CD14-positive monocyte (primary cell): ENCODE results near the gene APOB. TPM values are rescaled to one million over a fixed set of nuclear protein-coding genes. Genes with fewer than 3 reads are reported as not detected.

Experiments used
- DNase-seq, 3 donors: peaks; one replicate each; pipeline ENCODE4 v3.0.0-alpha.2; 2011 to 2022
- H2AFZ ChIP-seq: 2 replicates; pipeline ENCODE4 v1.6.0; 2012; ENCODE audit warnings: mild to moderate bottlenecking, low read depth, low read length, inconsistent platforms; ENCODE audit not compliant: insufficient read depth, poor library complexity, severe bottlenecking
- H3K27ac ChIP-seq, 2 donors: 1 replicate in 1 of 2; 2 replicates in 1 of 2; pipeline ENCODE4 v1.5.1; 2012 to 2013; ENCODE audit warnings: low read length in 2 of 2, control low read depth in 1 of 2, inconsistent platforms in 1 of 2, low read depth in 1 of 2, mild to moderate bottlenecking in 1 of 2
- H3K27me3 ChIP-seq, 2 donors: one replicate each; pipeline versions ENCODE4 v1.6.0 to v1.6.1; 2011 to 2013; ENCODE audit warnings: low read length in 2 of 2; ENCODE audit not compliant: control insufficient read depth in 2 of 2, insufficient read depth in 2 of 2
- H3K36me3 ChIP-seq, 2 donors: replicated peaks in 1 of 2; 1 replicate in 1 of 2; 2 replicates in 1 of 2; pipeline versions ENCODE4 v1.5.1 to v1.6.1; 2012 to 2013; ENCODE audit warnings: low read length in 2 of 2, control low read depth in 1 of 2, inconsistent platforms in 1 of 2, mild to moderate bottlenecking in 1 of 2; ENCODE audit not compliant: insufficient read depth in 2 of 2, control insufficient read depth in 1 of 2
- H3K4me1 ChIP-seq, 2 donors: 1 replicate in 1 of 2; 2 replicates in 1 of 2; pipeline versions ENCODE4 v1.5.1 to v1.6.1; 2012 to 2013; ENCODE audit warnings: low read length in 2 of 2, control low read depth in 1 of 2, inconsistent platforms in 1 of 2, mild to moderate bottlenecking in 1 of 2, moderate library complexity in 1 of 2; ENCODE audit not compliant: insufficient read depth in 2 of 2, control insufficient read depth in 1 of 2
- H3K4me2 ChIP-seq: replicated peaks from 2 replicates; pipeline ENCODE3; 2012; ENCODE audit warnings: low read length, moderate library complexity, mild to moderate bottlenecking; ENCODE audit not compliant: poor library complexity, severe bottlenecking; ENCODE audit errors: extremely low read depth
- H3K4me3 ChIP-seq, 3 experiments: fragments of 200-600 bp in 1 of 3; sonication (generic) in 1 of 3; replicated peaks in 1 of 3; 1 replicate in 2 of 3; 2 replicates in 1 of 3; pipeline ENCODE4 v1.5.1; 2011 to 2013; ENCODE audit warnings: low read length in 3 of 3, mild to moderate bottlenecking in 3 of 3, control low read depth in 2 of 3, low read depth in 2 of 3, inconsistent platforms in 1 of 3, moderate library complexity in 1 of 3
- H3K79me2 ChIP-seq: 2 replicates; pipeline ENCODE4 v1.6.0; 2012; ENCODE audit warnings: mild to moderate bottlenecking, control low read depth, inconsistent platforms, low read length, moderate library complexity; ENCODE audit not compliant: insufficient read depth
- H3K9ac ChIP-seq: 2 replicates; pipeline ENCODE4 v1.6.0; 2017; ENCODE audit warnings: low read length, mild to moderate bottlenecking; ENCODE audit not compliant: insufficient read depth, poor library complexity, severe bottlenecking
- H3K9me3 ChIP-seq, 2 donors: replicated peaks in 1 of 2; 1 replicate in 1 of 2; 2 replicates in 1 of 2; pipeline versions ENCODE4 v1.5.1 to v1.6.1; 2012 to 2013; ENCODE audit warnings: low read length in 2 of 2, control low read depth in 1 of 2; ENCODE audit not compliant: control insufficient read depth in 1 of 2, insufficient read depth in 1 of 2
- H4K20me1 ChIP-seq: 2 replicates; pipeline ENCODE4 v1.6.0; 2012; ENCODE audit warnings: mild to moderate bottlenecking, low read length, control low read depth, moderate library complexity; ENCODE audit not compliant: insufficient read depth
- H3K27ac Mint-ChIP-seq, 7 donors: one replicate each; pipeline ENCODE4 v1.8.0; 2020; ENCODE audit warnings: mild to moderate bottlenecking in 7 of 7, mixed read lengths in 7 of 7, moderate library complexity in 6 of 7, inconsistent platforms in 2 of 7
- H3K27me3 Mint-ChIP-seq, 3 donors: one replicate each; pipeline ENCODE4 v1.8.0; 2021 to 2022; ENCODE audit warnings: low read depth in 3 of 3, mild to moderate bottlenecking in 3 of 3, mixed read lengths in 3 of 3, moderate library complexity in 3 of 3, inconsistent platforms in 1 of 3
- H3K36me3 Mint-ChIP-seq, 2 donors: one replicate each; pipeline ENCODE4 v1.8.0; 2020; ENCODE audit warnings: mixed read lengths in 2 of 2, inconsistent platforms in 1 of 2, mild to moderate bottlenecking in 1 of 2
- H3K4me1 Mint-ChIP-seq: one replicate; pipeline ENCODE4 v1.8.0; 2020; ENCODE audit warnings: mild to moderate bottlenecking, mixed read lengths
- H3K4me3 Mint-ChIP-seq, 2 donors: one replicate each; pipeline ENCODE4 v1.8.0; 2020; ENCODE audit warnings: mild to moderate bottlenecking in 2 of 2, mixed read lengths in 2 of 2, moderate library complexity in 1 of 2
- H3K9me3 Mint-ChIP-seq, 7 donors: one replicate each; pipeline ENCODE4 v1.8.0; 2020 to 2022; ENCODE audit warnings: mixed read lengths in 7 of 7, mild to moderate bottlenecking in 6 of 7, moderate library complexity in 6 of 7, inconsistent platforms in 2 of 7
- WGBS: methylation state at CpG from one replicate; pipeline ENCODE4 v1.1.5; 2013; ENCODE audit warnings: missing lambda C conversion rate; ENCODE audit not compliant: insufficient coverage; 5-methylcytosine and 5-hydroxymethylcytosine counted together
- intact Hi-C, 2 donors: fragments of 100-400 bp; cut with micrococcal nuclease; formaldehyde crosslinking; loops; one replicate each; pipeline versions ENCODE4 v1.15.0 to v1.15.1; 2023
- polyA plus RNA-seq, 3 donors: library from polyadenylated mRNA; depleted of rRNA in 1 of 3; unstranded in 2 of 3; stranded (reverse) in 1 of 3; fragments of 300-500 nt in 2 of 3; fragments of >200 nt in 1 of 3; fragmentation: Illumina TruSeq in 2 of 3; gene quantifications; 1 replicate in 2 of 3; 2 replicates in 1 of 3; pipeline ENCODE4 v1.2.3, GENCODE V29; 2012 to 2021
- TF ChIP-seq, protein P1 (sequence below): fragments of 200-600 bp; IDR thresholded peaks from one replicate; pipeline ENCODE4 v1.8.0; 2022; ENCODE audit warnings: antibody characterized with exemption, mild to moderate bottlenecking

APOB gene
- polyA plus RNA-seq, 3 donors: 0.02 TPM; not detected in 2

- no peaks in the 10 kb centered on the region for H4K20me1 ChIP-seq
- intact Hi-C loops: no loop called here
- 82% methylated on average over 6 of the region's 8 CpGs for WGBS
Measured at GRCh38 chr2:21011876-21012556, 31.9 kb downstream of the APOB start.

DNA sequence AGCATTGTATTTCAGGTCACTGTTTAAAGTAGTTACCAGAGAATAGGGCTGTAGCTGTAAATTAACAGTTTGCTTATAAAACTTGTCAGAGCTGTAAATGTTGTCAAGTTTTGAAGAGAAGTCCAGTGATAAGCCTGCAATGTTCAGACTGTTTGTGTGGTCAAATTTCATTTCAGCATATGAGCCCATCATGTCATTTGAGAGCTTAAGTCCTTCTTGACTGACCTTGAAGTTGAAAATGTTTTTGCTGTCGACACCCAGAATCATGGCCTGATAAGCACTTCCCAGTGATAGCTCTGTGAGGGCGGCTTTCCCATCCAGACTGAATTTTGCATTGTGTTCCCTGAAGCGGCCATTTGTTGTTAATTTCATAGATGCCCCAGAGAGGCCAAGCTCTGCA lies 32.4 kb downstream of the APOB start:
- Histone ChIP-seq H3K9me3 (no peaks in the 10 kb centered on the region), H2AFZ (no peak overlapping the region), H4K20me1 (no peaks in the 10 kb centered on the region), H3K79me2 (no peaks in the 10 kb centered on the region), H3K27me3 (no peaks in the 10 kb centered on the region), H3K9ac (no peak overlapping the region), H3K4me3 (no peak overlapping the region), H3K36me3 (no peaks in the 10 kb centered on the region), H3K4me2 (no peak overlapping the region), H3K4me1 (no peaks in the 10 kb centered on the region), H3K27ac (no peak overlapping the region)
- Mint-ChIP-seq H3K27me3 (peaks cover 0 to 2% (median 2%) of the 10 kb centered on the region in 3 donors), H3K9me3 (peaks cover 0 to 5% (median 0%) of the 10 kb centered on the region in 7 donors), H3K4me1 (no peaks in the 10 kb centered on the region), H3K36me3 (no peaks in the 10 kb centered on the region), H3K4me3 (no peak overlapping the region), H3K27ac (no peak overlapping the region)
- intact Hi-C loops: no loop called here
- TF ChIP-seq, protein P1, sequence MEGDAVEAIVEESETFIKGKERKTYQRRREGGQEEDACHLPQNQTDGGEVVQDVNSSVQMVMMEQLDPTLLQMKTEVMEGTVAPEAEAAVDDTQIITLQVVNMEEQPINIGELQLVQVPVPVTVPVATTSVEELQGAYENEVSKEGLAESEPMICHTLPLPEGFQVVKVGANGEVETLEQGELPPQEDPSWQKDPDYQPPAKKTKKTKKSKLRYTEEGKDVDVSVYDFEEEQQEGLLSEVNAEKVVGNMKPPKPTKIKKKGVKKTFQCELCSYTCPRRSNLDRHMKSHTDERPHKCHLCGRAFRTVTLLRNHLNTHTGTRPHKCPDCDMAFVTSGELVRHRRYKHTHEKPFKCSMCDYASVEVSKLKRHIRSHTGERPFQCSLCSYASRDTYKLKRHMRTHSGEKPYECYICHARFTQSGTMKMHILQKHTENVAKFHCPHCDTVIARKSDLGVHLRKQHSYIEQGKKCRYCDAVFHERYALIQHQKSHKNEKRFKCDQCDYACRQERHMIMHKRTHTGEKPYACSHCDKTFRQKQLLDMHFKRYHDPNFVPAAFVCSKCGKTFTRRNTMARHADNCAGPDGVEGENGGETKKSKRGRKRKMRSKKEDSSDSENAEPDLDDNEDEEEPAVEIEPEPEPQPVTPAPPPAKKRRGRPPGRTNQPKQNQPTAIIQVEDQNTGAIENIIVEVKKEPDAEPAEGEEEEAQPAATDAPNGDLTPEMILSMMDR: no peak
- 84% methylated on average over 3 of the region's 3 CpGs for WGBS
- DNase-seq: no peak

More at GRCh38 chr2:21011876-21012556, 31.9 kb downstream of the APOB start:
- H3K9ac ChIP-seq: no peak overlapping the region
- TF ChIP-seq, protein P1: no peak
- DNase-seq: no peak
- H3K79me2 ChIP-seq: no peaks in the 10 kb centered on the region
- no peak overlapping the region for H3K4me3 Mint-ChIP-seq
- H3K4me2 ChIP-seq: no peak overlapping the region
- H3K4me1 ChIP-seq: no peaks in the 10 kb centered on the region
- no peak overlapping the region for H3K27ac Mint-ChIP-seq
- H3K9me3 Mint-ChIP-seq: peaks cover 0 to 5% (median 0%) of the 10 kb centered on the region in 7 donors
- no peak overlapping the region for H3K27ac ChIP-seq
- H3K27me3 ChIP-seq: no peaks in the 10 kb centered on the region
- H3K4me1 Mint-ChIP-seq: no peaks in the 10 kb centered on the region
- no peaks in the 10 kb centered on the region for H3K36me3 ChIP-seq
- H3K36me3 Mint-ChIP-seq: no peaks in the 10 kb centered on the region
- H2AFZ ChIP-seq: no peak overlapping the region
- H3K27me3 Mint-ChIP-seq: peaks cover 0 to 2% (median 0%) of the 10 kb centered on the region in 3 donors
- no peak overlapping the region for H3K4me3 ChIP-seq
- H3K9me3 ChIP-seq: no peaks in the 10 kb centered on the region
